H9 (cell line): Measurements from ENCODE around the gene C12orf50. TPM values are rescaled to one million over a fixed set of nuclear protein-coding genes. Genes with fewer than 3 reads are reported as not detected.

Experiments used
- DNase-seq: peaks from one replicate; pipeline ENCODE4 v3.0.0-alpha.2; 2017
- H2AFZ ChIP-seq: one replicate; pipeline ENCODE4 v1.6.1; 2013; ENCODE audit warnings: mild to moderate bottlenecking, low read length, control low read depth, moderate library complexity
- H2AK5ac ChIP-seq: 2 replicates; pipeline ENCODE4 v1.6.1; 2013; ENCODE audit warnings: low read length, control low read depth, mixed read lengths; ENCODE audit not compliant: insufficient read length
- H2BK120ac ChIP-seq: one replicate; pipeline ENCODE4 v1.6.1; 2013; ENCODE audit warnings: low read depth, mild to moderate bottlenecking, low read length, control low read depth, inconsistent platforms; ENCODE audit not compliant: poor library complexity, severe bottlenecking
- H2BK12ac ChIP-seq: 2 replicates; pipeline ENCODE4 v1.6.1; 2013; ENCODE audit warnings: low read length, control low read depth, mixed read lengths, low read depth; ENCODE audit not compliant: insufficient read length
- H2BK15ac ChIP-seq: 2 replicates; pipeline ENCODE4 v1.6.1; 2013; ENCODE audit warnings: low read depth, low read length, control low read depth
- H2BK20ac ChIP-seq: one replicate; pipeline ENCODE4 v1.6.1; 2013; ENCODE audit warnings: low read depth, mild to moderate bottlenecking, low read length, control low read depth, inconsistent platforms; ENCODE audit not compliant: poor library complexity, severe bottlenecking
- H2BK5ac ChIP-seq: 2 replicates; pipeline ENCODE4 v1.6.1; 2013; ENCODE audit warnings: low read length, control low read depth, mixed read lengths; ENCODE audit not compliant: insufficient read length
- H3K14ac ChIP-seq: 2 replicates; pipeline ENCODE4 v1.6.1; 2013; ENCODE audit warnings: low read length, control low read depth; ENCODE audit not compliant: insufficient read depth
- H3K18ac ChIP-seq: 2 replicates; pipeline ENCODE4 v1.6.1; 2013; ENCODE audit warnings: low read depth, mild to moderate bottlenecking, mixed read lengths, low read length, control low read depth; ENCODE audit not compliant: insufficient read length
- H3K23ac ChIP-seq: 2 replicates; pipeline ENCODE4 v1.6.1; 2013; ENCODE audit warnings: low read length, control low read depth, mixed read lengths, low read depth; ENCODE audit not compliant: insufficient read length
- H3K23me2 ChIP-seq: 2 replicates; pipeline ENCODE4 v1.6.1; 2013; ENCODE audit warnings: low read depth, mild to moderate bottlenecking, mixed read lengths, low read length, control low read depth; ENCODE audit not compliant: insufficient read length, poor library complexity, severe bottlenecking
- H3K27ac ChIP-seq: 2 replicates; pipeline ENCODE4 v1.5.1; 2013; ENCODE audit warnings: low read length, control low read depth, mixed read lengths, low read depth; ENCODE audit not compliant: insufficient read length
- H3K27me3 ChIP-seq: 2 replicates; pipeline ENCODE4 v1.6.1; 2013; ENCODE audit warnings: low read length, control low read depth, inconsistent platforms; ENCODE audit not compliant: insufficient read depth
- H3K4ac ChIP-seq: 2 replicates; pipeline ENCODE4 v1.6.1; 2013; ENCODE audit warnings: low read depth, mild to moderate bottlenecking, control low read depth, inconsistent platforms, low read length, moderate library complexity
- H3K4me1 ChIP-seq: 2 replicates; pipeline ENCODE4 v1.6.1; 2013; ENCODE audit warnings: low read length, control low read depth, inconsistent platforms; ENCODE audit not compliant: insufficient read depth
- H3K4me2 ChIP-seq: 2 replicates; pipeline ENCODE4 v1.6.1; 2013; ENCODE audit warnings: low read length, control low read depth, mixed read lengths; ENCODE audit not compliant: insufficient read length, insufficient read depth
- H3K56ac ChIP-seq: 2 replicates; pipeline ENCODE4 v1.6.1; 2013; ENCODE audit warnings: low read depth, mild to moderate bottlenecking, mixed read lengths, low read length, control low read depth; ENCODE audit not compliant: insufficient read length
- H3K79me1 ChIP-seq: 2 replicates; pipeline ENCODE4 v1.6.1; 2013; ENCODE audit warnings: low read depth, mild to moderate bottlenecking, moderate library complexity, low read length, control low read depth, inconsistent platforms; ENCODE audit not compliant: insufficient read depth, poor library complexity, severe bottlenecking
- H3K79me2 ChIP-seq: 2 replicates; pipeline ENCODE4 v1.6.1; 2013; ENCODE audit warnings: low read length, control low read depth, inconsistent platforms; ENCODE audit not compliant: insufficient read depth
- H3K9ac ChIP-seq: 2 replicates; pipeline ENCODE4 v1.6.1; 2013; ENCODE audit warnings: low read length, control low read depth, mixed read lengths; ENCODE audit not compliant: insufficient read length; ENCODE audit errors: extremely low read depth
- H3K9me3 ChIP-seq: one replicate; pipeline ENCODE4 v1.6.1; 2013; ENCODE audit warnings: low read depth, low read length, inconsistent platforms; ENCODE audit not compliant: control insufficient read depth
- H3T11ph ChIP-seq: one replicate; pipeline ENCODE4 v1.6.1; 2013; ENCODE audit warnings: mild to moderate bottlenecking, low read length, control low read depth, inconsistent platforms
- H4K20me1 ChIP-seq: one replicate; pipeline ENCODE4 v1.6.1; 2013; ENCODE audit not compliant: control insufficient read depth, insufficient read length, insufficient read depth
- H4K5ac ChIP-seq: 2 replicates; pipeline ENCODE4 v1.6.1; 2013; ENCODE audit warnings: low read depth, mild to moderate bottlenecking, mixed read lengths, low read length, control low read depth; ENCODE audit not compliant: insufficient read length
- H4K8ac ChIP-seq: replicated peaks from 2 replicates; pipeline ENCODE4 v1.6.1; 2013; ENCODE audit warnings: low read length, control low read depth, mixed read lengths, low read depth; ENCODE audit not compliant: insufficient read length
- H4K91ac ChIP-seq: 2 replicates; pipeline ENCODE4 v1.6.1; 2013; ENCODE audit warnings: low read depth, mild to moderate bottlenecking, moderate library complexity, mixed read lengths, low read length, control low read depth; ENCODE audit not compliant: insufficient read length
- H3K27ac Mint-ChIP-seq, 3 experiments: 2 replicates in 2 of 3; 3 replicates in 1 of 3; pipeline ENCODE4 v1.8.0; 2020 to 2021; ENCODE audit warnings: mixed read lengths in 3 of 3, mild to moderate bottlenecking in 1 of 3, moderate library complexity in 1 of 3
- H3K27me3 Mint-ChIP-seq: 2 replicates; pipeline ENCODE4 v1.8.0; 2021; ENCODE audit warnings: low read depth, mild to moderate bottlenecking, moderate library complexity, mixed read lengths
- H3K36me3 Mint-ChIP-seq, 3 experiments: 2 replicates in 2 of 3; 3 replicates in 1 of 3; pipeline ENCODE4 v1.8.0; 2020 to 2021; ENCODE audit warnings: low read depth in 3 of 3, mixed read lengths in 3 of 3; ENCODE audit not compliant: insufficient read depth in 1 of 3
- H3K4me1 Mint-ChIP-seq, 2 experiments: 2 replicates each; pipeline ENCODE4 v1.8.0; 2020; ENCODE audit warnings: mixed read lengths in 2 of 2
- H3K4me3 Mint-ChIP-seq, 2 experiments: 2 replicates in 1 of 2; 3 replicates in 1 of 2; pipeline ENCODE4 v1.8.0; 2020 to 2021; ENCODE audit warnings: mild to moderate bottlenecking in 2 of 2, mixed read lengths in 2 of 2, moderate library complexity in 1 of 2
- H3K9me3 Mint-ChIP-seq, 2 experiments: 2 replicates in 1 of 2; 3 replicates in 1 of 2; pipeline ENCODE4 v1.8.0; 2020; ENCODE audit warnings: mild to moderate bottlenecking in 2 of 2, mixed read lengths in 2 of 2, moderate library complexity in 1 of 2
- CTCF ChIP-seq: fragments of 200-600 bp; sonication (generic); conservative IDR thresholded peaks from 3 replicates; pipeline ENCODE4 v1.8.0; 2021; ENCODE audit warnings: antibody characterized with exemption, mild to moderate bottlenecking
- WGBS: extraction: QIAGEN DNeasy Blood & Tissue Kit; methylation state at CpG from one replicate; pipeline ENCODE4 v1.1.7; 2013; ENCODE audit warnings: missing lambda C conversion rate, low lambda C conversion rate, mixed read lengths; ENCODE audit not compliant: insufficient read length; ENCODE audit errors: extremely low coverage; 5-methylcytosine and 5-hydroxymethylcytosine counted together
- total RNA-seq: library from RNA; stranded (reverse); gene quantifications from 2 replicates; pipeline ENCODE4 v1.2.1, GENCODE V29; 2021

Gene C12orf50
- total RNA-seq, 1 experiment from 2014 or later = 0.17 TPM

- Histone ChIP-seq H2BK15ac (no peak overlapping the region), H3K4ac (no peak overlapping the region), H2BK20ac (no peak overlapping the region), H3K79me1 (no peaks in the 10 kb centered on the region), H2BK5ac (no peak overlapping the region), H3T11ph (no peak overlapping the region), H2AFZ (no peak overlapping the region), H3K14ac (no peak overlapping the region), H3K23ac (no peak overlapping the region), H4K5ac (no peak overlapping the region), H3K9ac (no peak overlapping the region), H3K9me3 (no peaks in the 10 kb centered on the region), H4K8ac (no peak overlapping the region), H3K18ac (no peak overlapping the region), H2BK12ac (no peak overlapping the region), H2AK5ac (no peak overlapping the region), H3K27ac (no peak overlapping the region), H3K79me2 (no peaks in the 10 kb centered on the region), H3K27me3 (no peaks in the 10 kb centered on the region), H3K4me2 (no peak overlapping the region), H4K20me1 (no peaks in the 10 kb centered on the region), H3K56ac (no peak overlapping the region), H2BK120ac (no peak overlapping the region), H4K91ac (no peak overlapping the region), H3K4me1 (no peaks in the 10 kb centered on the region), H3K23me2 (no peaks in the 10 kb centered on the region)
- H3K27ac Mint-ChIP-seq = no peak overlapping the region
- H3K27me3 Mint-ChIP-seq = no peaks in the 10 kb centered on the region
- TF ChIP-seq CTCF = no peak
- H3K36me3 Mint-ChIP-seq = peaks cover 0 to 17% (median 12%) of the 10 kb centered on the region in 3 experiments; a peak in 4 of 7 replicates
- no peaks in the 10 kb centered on the region for H3K4me1 Mint-ChIP-seq
- H3K9me3 Mint-ChIP-seq = no peaks in the 10 kb centered on the region
- WGBS = no CpG with 5 or more reads among the region's 1 CpG
- DNase-seq = no peak
- H3K4me3 Mint-ChIP-seq = no peak overlapping the region
These were observed 29.5 kb upstream of the C12orf50 start for GRCh38 chr12:88058719-88059077.
